Activated CD8-positive, alpha-beta memory T cell treated with anti-CD3 and anti-CD28 coated beads for 48 hours (primary cell): ENCODE data around the gene LRMDA.

Experiments
- DNase-seq, 3 experiments: peaks; one replicate each; pipeline ENCODE4 v3.0.0-alpha.2; 2020; ENCODE audit warnings: low read depth in 2 of 3, low spot score in 2 of 3

Gene LRMDA

GRCh38 chr10:75655791-75656451, 224.5 kb downstream of the LRMDA start:
- no peak for DNase-seq

DNA sequence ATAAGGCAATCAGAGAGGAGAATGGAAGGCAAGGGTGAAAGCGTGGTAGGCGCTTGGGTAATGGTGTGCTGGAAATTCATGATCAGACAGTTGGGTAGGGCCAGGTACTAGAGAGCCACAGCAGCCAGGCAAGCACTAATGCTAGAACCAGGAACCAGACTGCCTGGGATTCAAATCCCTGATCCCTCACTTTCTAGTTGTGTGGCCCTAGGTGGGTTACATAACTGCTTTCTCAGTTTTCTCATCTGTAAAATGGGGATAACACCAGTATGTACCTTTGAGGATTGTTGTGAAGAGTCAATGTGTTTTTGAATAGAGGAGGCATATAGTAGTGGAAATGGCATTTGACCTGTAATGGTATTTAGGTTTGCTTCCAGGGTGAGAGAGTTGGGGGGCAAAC, 225.9 kb downstream of the LRMDA start:
- DNase-seq, result no peak

DNA sequence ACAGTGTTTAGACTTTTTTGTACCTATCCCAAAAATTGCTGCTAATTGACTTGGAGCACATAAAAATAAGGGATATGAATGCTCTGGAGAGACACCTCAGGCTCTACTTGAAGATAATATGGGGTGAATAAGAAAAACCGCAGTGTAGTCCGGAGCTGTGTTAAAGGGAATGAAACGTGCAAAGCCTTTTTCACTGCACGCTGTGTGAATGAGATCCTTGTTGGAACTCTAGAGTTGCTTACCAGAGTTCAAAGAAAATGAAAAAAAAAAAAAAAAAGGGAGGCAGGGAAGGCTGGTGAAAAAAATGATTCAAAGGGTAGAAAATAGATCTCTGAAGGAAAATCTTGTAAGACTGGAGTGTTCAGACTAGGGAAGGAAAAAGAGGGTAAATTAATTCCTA, 226.6 kb downstream of the LRMDA start:
- DNase-seq, result no peak

DNA sequence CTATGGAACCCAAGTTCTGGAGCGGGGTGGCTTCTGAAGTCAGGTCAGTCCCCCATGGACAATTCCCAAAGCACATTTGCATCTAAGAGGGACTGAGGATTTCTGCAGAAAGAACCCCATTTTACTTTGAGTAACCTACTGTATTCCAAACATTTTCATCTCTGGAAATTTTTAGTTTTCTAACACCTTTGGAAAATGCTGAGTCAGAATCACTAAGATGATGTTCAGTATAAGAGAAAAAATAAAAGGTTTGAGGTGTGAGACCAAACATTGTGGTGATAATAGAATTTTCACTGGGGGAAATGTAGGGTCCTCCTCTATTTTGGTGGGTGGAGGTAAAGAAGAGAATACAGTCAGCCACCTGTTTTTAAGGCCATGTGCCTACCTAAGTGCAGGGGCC, 227.1 kb downstream of the LRMDA start:
- no peak for DNase-seq

- no peak for DNase-seq
Measured at GRCh38 chr10:75658915-75659314, 227.5 kb downstream of the LRMDA start.

DNA sequence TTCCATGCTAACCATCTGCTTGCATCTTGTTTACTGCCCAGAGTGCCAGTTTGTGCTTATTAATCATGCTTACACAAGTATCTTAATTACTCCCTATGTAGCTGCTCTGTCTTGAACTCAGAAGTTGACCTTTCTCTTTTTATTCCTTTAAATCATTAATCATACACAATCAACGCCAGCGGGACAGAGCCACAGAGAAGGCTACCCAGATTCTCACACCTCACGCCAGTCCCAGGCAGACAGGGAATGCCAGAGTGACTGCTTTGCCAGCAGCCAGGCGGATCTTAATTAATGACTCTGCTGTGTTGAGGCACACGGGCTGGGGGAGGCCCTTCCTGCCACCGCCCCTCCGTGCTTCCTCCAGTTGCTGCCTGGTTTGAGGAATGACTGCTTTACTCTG, 229.4 kb downstream of the LRMDA start:
- DNase-seq, result no peak

DNA sequence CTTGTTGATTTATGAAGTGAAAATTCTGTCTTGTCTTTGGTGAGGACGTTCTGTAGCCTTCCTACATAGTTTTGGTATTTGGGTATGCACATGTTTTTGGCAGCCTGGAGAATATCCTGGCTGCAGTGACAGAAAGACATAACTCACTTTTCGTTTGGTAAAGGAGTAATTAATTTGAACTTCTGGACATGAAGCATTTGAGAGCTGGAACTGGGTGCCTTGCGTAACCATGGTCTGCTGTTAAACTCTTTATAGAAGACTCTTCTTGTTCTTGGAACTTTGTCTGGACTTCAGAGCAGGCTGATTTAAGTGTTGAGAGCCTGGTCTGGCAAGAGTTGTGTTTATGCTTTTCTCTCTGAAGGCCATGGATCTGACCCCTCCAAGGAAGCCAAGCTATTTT, 231.3 kb downstream of the LRMDA start:
- DNase-seq, result no peak

- DNase-seq, result no peak
Measured at GRCh38 chr10:75663947-75664664, 232.7 kb downstream of the LRMDA start.

DNA sequence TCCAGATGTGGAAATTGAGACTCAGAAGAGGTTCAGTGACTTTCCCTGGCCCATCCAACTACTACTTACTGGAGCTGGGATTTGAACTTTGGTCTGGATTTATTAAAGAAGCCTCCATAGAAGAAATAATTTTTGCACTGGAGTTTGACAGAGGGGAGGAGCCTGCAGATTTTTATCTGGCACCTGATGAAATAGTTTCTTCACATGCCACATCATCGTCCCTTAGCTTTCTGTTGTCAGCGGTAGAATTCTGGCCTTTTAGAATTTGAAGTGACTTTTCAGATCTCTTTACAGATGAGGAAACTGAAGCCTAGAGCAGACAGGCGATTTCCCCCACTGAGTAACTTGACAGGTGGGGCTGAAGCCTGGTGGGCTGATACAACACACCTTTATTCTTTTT, 233.5 kb downstream of the LRMDA start:
- no peak for DNase-seq

GRCh38 chr10:75665707-75666106, 234.3 kb downstream of the LRMDA start:
- no peak for DNase-seq

DNA sequence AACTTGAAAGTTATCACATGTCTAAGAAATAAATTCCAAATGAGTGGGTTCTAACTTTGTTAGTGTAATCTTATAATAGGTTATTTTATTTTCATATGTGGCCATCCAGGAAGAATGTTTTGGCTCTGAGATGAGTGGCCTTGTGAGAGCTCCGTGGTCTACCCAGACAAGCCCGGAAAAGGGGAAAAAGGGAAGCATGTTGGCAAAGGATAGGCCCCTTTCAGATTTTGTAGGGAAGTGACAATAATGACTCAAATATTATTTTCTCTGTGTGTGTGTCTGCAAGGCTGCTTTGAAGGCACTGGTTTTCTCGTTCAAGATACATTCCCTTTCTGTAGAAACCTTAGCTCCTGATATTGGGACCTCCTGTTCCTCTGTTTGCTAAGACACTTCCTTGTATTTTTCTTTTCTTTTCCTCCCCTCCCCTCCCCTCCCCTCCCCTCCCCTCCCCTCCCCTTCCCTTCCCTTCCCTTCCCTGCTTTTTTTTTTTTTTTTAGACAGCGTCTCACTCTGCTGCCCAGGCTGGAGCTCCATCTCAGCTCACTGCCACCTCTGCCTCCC, 240.8 kb downstream of the LRMDA start:
- DNase-seq, result no peak

DNA sequence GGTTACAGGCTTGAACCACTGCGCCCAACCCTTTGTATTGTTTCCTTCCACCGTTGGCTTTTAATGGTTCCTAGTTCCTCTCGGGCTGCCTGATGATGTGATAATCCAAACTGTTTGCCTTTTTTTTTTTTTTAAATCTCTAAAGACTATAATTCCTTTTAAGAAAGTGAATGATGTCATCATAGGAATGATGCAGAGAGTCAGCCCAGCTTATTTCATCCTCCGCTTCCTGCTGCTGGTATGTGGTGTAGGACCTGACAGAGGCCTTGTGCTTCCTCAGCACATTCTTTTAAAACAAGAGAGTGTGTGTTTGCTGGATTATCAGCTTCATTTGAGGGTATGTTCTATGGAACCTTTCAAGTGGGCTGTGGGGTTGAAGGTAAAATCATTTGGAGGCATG, 241.4 kb downstream of the LRMDA start:
- no peak for DNase-seq

- no peak for DNase-seq
Measured at GRCh38 chr10:75677541-75677940, 246.1 kb downstream of the LRMDA start.

DNA sequence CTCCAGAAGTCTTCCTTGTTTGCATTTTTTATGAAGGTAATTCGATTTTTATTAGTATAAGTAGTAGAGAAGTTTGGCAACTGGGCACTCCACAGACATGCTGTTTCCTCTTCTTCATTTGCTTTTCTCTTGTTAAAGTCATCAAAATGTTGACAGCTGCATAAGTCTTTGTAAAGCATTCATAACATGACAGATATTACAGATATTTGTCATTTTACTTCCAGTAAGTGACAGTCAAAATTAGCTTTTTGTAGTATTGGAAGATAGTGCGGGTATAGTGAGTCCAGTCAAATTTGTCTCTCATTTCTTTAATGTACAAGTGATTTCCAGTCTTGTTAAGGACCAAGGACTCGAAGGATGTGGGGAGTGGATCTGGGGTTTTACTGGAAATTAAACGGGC, 247.1 kb downstream of the LRMDA start:
- DNase-seq, result no peak

- DNase-seq, result no peak
Measured at GRCh38 chr10:75679536-75679935, 248.1 kb downstream of the LRMDA start.

DNA sequence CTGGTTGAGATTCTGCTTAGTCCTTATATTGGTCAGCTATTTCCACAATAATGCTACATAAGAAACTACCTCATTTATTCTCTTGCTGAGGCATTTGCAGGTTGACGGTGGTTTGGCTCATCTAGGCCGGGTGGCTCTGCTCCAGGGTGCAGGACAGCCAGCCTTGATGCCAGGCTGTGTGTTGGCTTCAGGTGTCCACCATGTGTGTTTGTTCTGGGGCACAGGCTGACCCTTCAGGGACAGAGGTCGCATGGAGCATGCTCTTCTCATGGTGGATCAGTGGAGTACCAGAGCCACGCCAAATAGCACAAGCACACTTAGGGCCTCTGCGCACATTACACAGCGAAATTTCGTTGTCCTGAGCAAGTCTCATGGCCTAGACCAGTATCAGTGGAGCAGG, 249.9 kb downstream of the LRMDA start:
- DNase-seq, result no peak

GRCh38 chr10:75682649-75683557, 251.5 kb downstream of the LRMDA start:
- no peak for DNase-seq

- DNase-seq, result no peak
Measured at GRCh38 chr10:75685187-75685586, 253.8 kb downstream of the LRMDA start.

DNA sequence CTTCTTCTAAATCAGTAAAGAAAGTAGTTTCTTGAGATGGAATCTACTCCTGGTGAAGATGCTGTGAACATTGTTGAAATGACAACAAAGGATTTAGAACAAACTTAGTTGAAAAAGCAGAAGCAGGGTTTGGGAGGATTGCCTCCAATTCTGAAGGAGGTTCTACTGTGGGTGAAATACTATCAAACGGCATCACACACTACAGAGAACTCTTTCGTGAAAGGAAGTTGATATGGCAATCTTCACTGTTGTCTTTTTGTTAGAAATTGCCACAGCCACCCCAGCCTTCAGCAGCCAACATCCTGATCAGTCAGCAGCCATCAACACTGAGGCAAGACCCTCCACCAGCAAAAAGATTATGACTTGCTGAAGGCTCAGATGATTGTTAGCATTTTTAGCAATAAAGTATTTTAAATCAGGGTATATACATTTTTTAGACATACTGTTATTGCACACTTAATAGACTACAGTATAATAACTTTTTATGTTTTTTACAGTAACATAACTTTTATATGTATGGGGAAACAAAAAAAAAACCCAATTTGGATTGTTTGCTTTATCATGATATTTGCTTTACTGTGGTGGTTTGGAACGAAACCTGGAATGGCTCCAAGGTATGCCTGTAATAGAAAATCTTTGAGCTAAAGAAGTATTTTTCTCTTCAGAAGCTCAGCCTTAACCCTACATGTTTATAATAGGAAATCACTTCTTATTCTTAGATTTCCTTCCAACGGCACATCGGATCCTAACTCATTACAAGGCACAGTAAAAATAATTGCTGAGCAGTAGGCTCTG, 257.3 kb downstream of the LRMDA start:
- no peak for DNase-seq

DNA sequence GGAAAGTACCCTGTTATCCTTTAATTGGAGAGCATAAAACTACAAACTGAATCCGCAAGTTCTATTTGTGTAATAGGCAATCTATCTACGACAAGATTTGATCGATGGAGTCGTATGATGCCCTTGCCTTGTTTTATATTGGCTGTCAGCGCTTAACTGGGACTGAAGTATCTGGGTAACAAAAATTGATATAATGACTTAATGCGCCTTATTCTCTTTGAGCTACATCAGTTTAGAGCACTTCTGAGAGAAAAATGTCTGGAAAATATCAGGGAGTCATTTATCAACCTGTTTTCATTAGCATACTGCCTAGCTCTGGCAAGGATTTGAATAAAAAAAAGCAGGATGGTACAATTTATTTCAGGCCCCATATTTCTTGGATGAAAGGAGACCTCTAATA, 262.1 kb downstream of the LRMDA start:
- DNase-seq, result no peak

DNA sequence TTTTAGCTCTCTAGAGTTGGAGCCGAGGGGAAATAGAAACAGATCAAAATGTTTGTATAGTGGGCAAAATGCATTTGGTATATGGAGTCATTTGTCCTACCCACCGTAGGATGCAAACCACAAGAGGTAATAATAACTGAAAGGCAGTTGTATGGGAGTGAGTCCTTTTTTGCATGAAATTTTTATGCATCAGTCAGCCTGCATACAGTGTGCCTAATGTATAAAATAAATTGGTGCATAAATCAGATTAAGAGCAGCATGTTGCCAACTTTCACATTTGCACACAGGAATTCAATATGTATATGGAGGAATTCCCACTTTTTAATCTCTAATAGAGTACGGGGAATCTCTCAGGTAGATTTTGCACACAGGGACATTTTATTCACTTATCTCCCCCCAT, 262.8 kb downstream of the LRMDA start:
- no peak for DNase-seq
